NAMALWA (cell line): ENCODE data around the gene NUMA1.

ENCODE experiments used
- DNase-seq: peaks from one replicate; pipeline ENCODE4 v3.0.0-alpha.2; 2015; ENCODE audit warnings: low spot score

NUMA1 gene, protein sequence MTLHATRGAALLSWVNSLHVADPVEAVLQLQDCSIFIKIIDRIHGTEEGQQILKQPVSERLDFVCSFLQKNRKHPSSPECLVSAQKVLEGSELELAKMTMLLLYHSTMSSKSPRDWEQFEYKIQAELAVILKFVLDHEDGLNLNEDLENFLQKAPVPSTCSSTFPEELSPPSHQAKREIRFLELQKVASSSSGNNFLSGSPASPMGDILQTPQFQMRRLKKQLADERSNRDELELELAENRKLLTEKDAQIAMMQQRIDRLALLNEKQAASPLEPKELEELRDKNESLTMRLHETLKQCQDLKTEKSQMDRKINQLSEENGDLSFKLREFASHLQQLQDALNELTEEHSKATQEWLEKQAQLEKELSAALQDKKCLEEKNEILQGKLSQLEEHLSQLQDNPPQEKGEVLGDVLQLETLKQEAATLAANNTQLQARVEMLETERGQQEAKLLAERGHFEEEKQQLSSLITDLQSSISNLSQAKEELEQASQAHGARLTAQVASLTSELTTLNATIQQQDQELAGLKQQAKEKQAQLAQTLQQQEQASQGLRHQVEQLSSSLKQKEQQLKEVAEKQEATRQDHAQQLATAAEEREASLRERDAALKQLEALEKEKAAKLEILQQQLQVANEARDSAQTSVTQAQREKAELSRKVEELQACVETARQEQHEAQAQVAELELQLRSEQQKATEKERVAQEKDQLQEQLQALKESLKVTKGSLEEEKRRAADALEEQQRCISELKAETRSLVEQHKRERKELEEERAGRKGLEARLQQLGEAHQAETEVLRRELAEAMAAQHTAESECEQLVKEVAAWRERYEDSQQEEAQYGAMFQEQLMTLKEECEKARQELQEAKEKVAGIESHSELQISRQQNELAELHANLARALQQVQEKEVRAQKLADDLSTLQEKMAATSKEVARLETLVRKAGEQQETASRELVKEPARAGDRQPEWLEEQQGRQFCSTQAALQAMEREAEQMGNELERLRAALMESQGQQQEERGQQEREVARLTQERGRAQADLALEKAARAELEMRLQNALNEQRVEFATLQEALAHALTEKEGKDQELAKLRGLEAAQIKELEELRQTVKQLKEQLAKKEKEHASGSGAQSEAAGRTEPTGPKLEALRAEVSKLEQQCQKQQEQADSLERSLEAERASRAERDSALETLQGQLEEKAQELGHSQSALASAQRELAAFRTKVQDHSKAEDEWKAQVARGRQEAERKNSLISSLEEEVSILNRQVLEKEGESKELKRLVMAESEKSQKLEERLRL (N-terminal part only)

DNA sequence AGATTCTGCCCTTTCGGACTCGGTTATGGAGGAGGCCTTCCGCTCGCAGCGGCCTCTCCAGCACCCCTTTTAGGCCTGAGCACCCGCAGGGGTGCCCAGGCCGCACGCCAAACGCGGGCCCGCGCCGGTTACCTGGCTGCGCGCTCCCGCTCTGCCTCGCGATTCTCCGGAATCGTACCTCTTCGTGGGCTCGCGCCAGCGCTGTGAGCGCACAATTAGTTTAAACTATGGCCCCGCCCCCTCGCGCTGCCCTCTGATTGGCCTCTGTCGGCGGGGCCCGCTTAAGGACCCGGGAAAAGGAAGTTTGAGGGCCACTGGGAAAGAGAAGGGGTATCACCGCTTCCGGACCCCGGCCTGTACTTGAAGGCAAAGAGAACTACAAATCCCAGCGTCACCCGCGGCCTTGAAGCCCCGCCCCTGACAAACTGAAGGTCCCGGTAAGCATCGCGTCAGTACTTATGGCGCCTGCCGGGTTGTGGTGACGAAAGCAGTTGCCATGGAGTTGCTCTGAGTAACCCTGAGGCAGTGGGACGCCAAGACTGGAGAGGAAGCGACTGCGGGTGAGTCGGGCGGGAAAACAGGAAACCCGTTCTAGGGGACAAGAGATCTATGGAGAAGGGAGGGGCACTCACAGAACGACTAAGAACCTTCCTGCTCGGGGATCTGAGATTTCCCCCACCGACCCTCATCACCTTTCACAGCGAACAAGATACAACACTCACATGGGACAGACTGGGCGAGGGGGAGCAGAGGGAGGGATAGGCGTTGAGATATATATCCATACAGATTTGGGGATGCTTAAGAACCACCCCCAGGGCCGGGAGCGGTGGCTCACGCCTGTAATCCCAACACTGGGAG is at the start of gene NUMA1, which contains the start of gene LRRC51:
Gene NUMA1, minus strand, starts transcription at position 217 of the 858 bp plus-strand sequence. CDS start 44,599 bp downstream, outside the sequence.
Gene LRRC51, plus strand, starts transcription at position 525 of the 858 bp plus-strand sequence. CDS start 8,234 bp downstream, outside the sequence.
- DNase-seq = peak; percentile 100

DNA sequence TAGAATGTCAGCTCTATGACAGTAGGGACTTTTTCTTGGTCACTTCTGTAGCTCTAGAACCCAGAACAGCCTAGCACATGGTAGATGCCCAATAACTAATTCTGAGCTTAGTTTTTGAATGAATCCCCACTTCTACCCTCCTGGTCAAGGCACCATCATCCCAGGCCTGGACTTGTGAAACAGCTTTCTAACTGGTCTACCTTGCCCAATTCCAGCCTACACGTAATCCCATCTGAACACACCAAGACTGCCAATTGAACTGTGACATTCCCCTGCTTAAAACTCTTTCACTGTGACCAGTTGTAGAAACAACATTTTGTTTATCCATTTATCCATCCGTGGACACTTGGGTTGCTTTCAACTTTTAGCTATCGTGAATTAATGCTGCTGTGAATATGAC is 49.0 kb upstream of the NUMA1 start:
- DNase-seq = no peak

DNA sequence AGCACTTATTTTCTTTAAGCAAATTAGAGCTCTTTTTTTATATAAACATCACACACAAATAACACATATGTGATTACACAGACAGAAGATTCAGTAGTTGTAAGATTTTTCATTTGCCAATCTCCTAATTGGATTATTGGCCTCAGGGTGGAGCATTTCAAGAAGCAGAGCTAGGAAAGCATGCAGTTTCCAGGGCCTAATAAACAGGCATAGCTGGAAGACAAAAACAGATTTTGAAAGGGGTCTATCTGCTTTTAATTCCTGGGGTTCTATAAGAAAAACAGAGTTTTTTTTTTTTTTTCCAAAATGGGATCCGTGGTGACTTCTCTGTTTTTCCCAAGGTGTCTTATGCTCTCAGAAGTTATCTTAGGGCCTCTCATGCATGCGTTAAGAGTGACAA is 47.6 kb upstream of the NUMA1 start:
- DNase-seq = no peak

DNA sequence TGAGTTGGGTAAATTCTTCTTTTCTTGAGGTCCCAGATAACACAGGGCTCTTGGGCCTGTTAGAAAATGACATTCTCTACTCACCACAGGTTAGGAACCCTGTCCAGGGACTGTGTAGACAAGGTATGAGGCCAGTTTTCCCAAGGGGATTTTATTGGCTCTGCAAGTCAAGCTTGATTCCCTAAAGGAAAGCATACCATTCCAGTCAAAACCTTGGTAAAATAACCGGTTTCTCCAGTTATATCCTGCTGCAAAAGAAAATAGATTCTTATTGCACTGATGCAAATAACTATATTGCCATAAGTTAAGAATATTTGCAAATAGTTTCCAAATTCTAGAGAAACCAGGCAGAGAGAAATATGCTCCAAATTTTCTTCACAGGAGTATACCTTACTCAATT is 45.6 kb upstream of the NUMA1 start:
- DNase-seq = no peak

DNA sequence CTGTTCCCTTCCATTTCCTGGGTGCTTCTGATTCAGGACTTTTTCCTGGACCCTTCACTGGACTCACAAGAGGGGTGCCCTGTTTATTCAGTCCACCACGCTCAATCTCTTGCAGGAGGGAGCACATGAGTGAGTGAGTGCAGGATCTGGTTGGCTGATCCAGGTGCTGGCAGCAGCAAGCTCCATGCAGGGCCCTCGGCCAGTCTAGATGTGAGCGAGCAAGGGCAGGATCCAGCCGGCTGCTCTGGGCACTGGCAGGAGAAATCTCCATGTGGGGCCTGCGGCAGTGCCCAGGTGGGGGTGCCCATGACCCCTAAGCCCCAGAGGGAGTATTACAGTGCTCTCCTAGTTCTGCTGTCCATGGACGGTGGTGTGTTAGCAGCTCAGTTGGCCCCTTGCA is 43.7 kb upstream of the NUMA1 start:
- DNase-seq = no peak

DNA sequence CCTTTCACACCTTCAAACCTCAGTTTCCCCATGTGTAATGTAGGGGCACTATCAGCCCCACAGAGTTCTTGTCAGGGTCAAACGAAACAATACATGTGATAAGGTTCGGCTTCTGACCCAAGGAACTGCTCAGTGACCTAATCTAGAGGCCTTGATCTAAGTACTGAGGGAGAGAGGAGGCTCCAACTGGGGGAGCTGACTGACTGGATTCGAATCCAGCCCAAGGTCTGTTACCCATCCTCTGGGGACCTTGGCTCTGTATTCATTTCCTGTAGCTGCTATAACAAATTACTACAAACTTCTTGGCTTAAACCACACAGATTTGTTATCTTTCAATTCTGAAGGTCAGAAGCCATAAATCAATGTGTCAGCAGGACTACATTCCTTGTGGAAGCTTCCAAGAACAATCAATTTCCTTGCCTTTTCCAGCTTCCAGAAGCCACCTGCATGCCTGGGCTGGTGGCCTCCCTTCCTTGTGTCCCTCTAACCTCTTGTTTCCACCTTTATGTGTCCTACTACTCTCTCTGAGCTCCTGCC is 42.8 kb upstream of the NUMA1 start:
- DNase-seq = no peak

DNA sequence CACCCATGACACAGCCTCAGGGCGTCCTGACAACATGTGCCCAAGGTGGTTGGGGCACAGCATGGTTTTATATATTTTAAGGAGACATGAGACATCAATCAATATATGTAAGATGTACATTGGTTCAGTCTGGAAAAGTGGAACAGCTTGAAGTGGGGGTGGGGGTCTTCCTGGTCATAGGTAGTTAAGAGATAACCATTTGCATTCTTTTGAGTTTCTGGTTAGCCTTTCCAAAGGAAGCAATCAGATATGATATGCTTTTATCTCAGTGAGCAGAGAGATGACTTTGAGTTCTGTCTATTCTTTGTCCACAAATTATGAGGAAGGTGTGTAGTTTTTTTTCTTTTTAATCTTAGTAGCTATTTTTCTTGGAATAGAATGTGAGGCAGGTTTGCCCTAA is 42.3 kb upstream of the NUMA1 start:
- DNase-seq = no peak

DNA sequence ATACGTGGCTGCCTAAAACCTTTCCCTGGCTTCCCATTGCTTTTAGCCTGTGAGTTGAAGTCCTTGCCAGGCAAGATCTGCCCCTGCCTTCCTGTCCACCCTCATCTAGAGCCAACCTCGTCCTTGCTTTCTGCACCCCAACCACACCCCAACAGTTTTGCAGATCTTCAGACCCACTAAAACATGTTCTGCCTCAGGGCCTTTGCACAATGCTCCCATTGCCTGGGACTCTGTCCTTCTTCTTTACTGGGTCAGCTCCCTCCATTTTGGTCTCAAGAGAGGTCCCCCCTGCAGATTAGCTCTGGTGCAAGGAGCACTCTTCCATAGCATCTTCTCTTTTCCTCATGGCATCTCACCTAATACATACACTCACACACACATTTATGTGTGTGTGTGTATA is 40.6 kb upstream of the NUMA1 start:
- no peak for DNase-seq

DNA sequence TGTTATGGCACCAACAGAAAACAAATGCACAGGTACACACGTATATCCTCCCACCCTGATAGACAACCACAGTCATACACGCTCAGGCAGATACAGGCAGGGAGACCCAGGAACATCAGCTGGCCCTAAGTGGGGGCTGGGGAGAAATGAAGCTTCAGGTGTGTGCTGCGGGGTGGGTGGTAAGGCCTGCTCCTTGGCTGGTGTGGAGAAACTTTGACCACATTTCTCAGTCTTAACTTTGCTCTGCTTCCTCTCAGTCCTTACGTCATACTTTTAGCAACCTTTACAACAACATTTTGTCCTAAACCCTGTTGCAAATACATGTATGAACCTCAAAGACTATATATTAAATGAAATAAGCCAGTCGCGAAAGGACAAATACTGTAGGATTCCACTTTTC is 38.9 kb upstream of the NUMA1 start:
- DNase-seq = no peak

DNA sequence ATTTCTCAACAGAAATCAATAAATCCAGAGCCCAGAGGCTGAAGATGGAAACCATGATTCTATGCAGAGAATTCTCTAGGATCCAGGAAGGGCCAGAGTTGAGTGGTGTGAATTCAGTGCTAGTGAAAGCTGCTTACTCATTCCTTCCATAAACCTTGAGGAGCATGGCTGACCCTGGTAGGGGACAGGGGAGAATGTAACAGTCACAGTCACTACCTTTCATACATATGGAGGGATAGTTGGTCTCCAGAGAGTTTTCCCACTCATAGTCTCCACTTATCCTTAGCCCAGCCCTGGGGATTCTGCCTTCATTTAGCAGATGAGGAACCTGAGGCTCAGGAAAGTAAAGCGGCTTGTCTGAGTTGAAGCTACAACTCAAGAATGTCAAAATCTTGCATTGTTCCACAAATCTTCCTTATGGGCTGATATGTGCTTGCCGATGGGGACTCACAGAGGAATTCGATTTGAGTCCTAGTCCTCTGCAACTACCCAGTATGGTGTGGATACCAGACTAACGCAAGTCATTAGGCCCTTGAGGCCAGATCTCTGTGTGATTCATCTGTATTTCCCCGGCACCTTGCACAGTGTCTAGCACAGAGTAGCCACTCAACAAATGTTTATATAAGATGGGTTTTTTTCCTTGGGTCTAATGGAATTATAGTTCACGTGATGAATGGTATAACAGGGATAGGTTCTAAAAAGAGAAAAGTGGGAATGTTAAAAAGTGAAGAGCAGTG is 35.8 kb upstream of the NUMA1 start:
- no peak for DNase-seq

DNA sequence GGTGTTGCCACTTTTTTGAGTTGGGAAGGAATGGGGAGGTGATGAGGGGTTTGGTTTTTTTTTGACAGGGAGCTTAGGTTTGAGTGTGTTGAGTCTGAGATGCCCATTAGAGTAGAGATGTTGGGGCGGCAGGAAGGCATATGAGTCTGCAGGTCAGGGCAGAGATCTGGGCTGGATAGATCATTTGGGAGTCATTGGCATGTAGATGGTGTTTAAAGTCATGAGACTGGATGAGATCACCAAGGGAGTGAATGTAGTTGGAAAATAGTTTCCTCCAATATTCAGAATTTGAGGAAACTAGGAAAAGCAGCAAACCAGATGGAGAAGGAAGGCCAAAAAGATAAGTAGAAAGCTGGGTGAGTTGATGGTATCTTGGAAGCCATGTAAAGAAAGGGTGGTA is 34.2 kb upstream of the NUMA1 start:
- DNase-seq = no peak

DNA sequence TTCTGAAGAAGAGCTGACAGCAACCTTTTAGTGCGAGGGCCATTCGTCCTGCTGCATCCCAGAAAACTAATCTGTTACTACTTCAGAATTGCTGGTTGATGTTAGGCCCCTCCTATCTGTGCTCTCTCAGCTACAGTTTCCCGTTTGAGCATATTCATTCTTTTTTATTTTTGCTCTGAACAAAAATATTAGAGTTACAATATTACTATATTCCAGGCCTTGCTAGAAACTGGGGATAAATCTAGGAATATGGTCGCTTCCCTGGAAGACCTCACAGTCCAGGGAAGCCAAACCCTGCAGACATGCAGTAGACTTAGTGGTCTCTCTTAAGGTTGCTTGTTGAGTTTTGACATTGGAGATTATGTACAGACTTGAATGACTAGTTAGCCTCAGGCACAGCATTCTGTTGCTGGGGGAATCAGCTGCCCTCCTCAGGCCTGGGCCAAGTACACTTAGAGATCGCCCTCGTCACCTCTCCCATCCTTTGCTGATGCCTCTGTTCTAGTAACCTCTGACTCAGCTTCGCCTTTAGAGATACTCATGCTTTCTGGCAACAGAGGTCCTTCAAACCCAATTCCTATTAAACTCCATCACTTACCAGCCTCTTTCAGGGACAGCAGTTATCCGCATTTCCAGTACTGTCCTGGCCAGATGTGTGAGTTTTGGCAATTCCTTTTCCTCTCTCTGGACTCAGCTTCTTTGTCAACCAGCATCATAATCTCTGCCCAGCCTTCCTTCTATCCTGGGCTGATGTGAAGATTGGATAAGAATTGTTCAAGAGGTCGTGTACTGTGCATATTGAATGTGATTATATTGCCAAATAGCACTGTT is 32.9 kb upstream of the NUMA1 start:
- no peak for DNase-seq

DNA sequence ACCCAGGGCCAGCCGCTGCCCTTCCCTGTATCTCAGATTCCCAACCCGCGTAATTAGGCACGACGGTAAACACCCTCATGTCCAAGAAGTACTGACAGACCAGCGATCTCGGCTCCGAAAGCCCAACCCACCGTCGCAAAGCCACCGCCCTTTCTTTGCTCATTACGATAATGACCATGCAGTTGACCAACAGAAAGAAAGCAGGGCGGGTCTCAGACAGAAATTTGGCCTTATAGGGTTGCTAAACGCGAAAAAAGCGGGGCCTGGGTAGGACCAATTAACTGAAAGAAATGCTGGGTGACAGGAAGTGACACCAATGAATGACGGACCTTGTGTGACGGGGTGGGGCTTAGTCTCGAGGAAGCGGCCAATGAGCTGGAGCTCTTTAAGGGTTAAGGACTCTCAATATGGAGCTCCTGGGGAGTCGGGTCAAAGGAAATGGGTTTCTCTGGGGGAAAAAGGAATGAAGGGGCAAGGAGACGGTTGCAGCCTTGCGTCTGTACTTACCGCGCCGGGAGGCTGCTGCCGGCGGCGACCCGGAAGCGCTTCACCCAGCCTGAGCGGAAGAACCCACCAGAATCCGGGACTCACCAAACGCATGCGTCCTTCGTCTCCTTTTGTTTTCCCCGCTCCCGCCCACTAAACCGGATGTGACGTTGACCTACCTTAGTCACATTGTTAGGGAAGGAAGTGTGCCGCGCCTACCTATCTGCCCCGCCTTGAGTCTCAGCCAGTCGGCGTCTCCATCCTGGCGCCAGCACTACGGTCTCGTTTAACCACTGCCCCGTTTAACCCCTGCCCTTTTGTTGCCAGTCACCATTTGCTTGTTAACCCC is 32.0 kb upstream of the NUMA1 start, which contains the start of gene ANAPC15:
Gene ANAPC15, minus strand, starts transcription at position 553 of the 835 bp plus-strand sequence. CDS start 1,419 bp downstream, outside the sequence.
- DNase-seq = peak; percentile 100

DNA sequence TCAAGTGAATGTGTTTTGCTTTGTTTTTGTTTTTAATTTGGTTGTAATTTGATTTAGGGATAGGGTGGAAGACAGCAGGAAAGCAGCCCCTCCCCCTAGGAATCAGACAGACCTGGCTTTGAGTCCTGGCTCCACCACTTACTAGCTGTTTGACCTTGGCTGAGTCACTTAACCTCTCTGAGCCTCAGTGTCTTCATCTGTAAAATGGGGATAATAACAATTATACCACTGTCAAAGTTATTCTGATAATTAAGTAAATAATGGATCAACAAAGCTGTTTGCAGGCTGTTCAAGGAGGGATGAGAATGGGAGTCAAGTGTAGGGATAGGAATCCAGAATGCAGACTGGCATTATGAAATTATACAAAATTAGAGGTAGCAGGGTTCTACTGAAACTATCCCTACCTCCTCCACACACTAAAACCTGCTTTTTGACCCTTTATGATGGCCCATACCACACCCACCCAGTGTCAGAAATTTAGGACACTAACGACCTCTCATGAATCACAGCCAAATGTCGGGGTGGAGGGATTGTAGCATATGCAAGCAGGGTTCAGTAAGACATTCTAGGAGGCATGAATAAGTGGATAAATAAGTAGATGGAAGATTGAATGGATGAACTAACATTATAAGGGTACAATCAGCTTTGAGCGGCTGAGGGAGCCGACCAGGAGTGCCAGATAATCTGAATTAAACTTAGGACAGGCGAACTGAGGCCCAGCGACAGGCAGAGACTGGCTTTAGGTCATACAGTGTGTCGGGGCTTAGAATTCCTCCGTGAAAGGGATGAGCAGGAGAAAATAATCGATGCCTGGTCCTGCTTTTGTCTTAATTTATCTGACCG is 31.2 kb upstream of the NUMA1 start:
- no peak for DNase-seq

DNA sequence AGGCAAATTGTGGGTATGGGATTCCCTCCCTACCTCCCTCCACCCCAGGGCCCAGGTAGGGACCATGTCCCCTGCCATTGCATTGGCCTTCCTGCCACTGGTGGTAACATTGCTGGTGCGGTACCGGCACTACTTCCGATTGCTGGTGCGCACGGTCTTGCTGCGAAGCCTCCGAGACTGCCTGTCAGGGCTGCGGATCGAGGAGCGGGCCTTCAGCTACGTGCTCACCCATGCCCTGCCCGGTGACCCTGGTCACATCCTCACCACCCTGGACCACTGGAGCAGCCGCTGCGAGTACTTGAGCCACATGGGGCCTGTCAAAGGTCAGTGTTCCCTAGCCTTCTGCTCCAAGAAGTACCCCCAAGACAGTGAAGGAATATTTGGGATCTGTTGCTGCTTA is 25.5 kb upstream of the NUMA1 start, which contains the start of gene TOMT:
Gene TOMT, plus strand, starts transcription at position 37 of the 400 bp plus-strand sequence. Its CDS starts 28 bp downstream, at position 65.
- no peak for DNase-seq

DNA sequence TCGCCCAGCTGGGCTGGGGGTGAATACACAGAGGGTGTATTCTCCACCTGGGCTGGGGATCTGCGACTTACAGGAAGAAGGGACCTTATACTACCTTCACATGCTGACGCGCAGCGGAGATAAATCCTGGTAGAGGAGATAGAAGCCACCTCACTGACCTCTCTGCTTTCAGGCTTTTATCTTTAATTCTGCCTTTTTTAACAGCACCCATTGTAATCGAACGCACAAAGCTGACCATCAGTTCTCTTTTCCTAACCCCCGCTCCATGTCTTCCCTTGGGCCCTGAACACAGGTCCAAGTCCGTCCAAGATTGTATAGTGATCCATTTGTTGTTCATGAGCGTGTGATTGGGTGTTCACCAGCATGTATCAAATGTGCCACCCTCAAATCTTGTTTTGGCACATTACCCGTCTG is 23.4 kb upstream of the NUMA1 start:
- no peak for DNase-seq
